DOHH2 (cell line): ENCODE measurements around the gene ACSL5.
"Not testable (repeated sequence)": the region's sequence is repeated elsewhere in the genome, so short reads cannot be mapped to it uniquely, and the experiment has no call there.

Experiments used
- H3F3A ChIP-seq: fragments of 200-600 bp; sonication (generic), shearing (Covaris generic); 2 replicates; pipeline ENCODE4 v1.6.0; 2016; ENCODE audit warnings: antibody characterized with exemption, mild to moderate bottlenecking; ENCODE audit not compliant: control insufficient read depth, insufficient read depth
- H3K27ac ChIP-seq: fragments of 200-600 bp; sonication (generic); 2 replicates; pipeline ENCODE4 v1.5.1; 2014; ENCODE audit warnings: low read depth, mild to moderate bottlenecking, low read length, moderate library complexity
- H3K27me3 ChIP-seq: fragments of 200-600 bp; sonication (generic); 2 replicates; pipeline ENCODE4 v1.6.1; 2014; ENCODE audit warnings: mild to moderate bottlenecking, low read length, mixed read lengths; ENCODE audit not compliant: control insufficient read depth
- H3K36me3 ChIP-seq: fragments of 200-600 bp; sonication (generic); 2 replicates; pipeline ENCODE4 v1.6.1; 2014; ENCODE audit warnings: mild to moderate bottlenecking, low read length, moderate library complexity, mixed read lengths; ENCODE audit not compliant: control insufficient read depth
- H3K4me1 ChIP-seq: fragments of 200-600 bp; sonication (generic); 2 replicates; pipeline ENCODE4 v1.6.1; 2014; ENCODE audit warnings: mild to moderate bottlenecking, low read length, mixed read lengths; ENCODE audit not compliant: control insufficient read depth
- H3K4me2 ChIP-seq: fragments of 200-600 bp; sonication (generic); 2 replicates; pipeline ENCODE4 v1.6.0; 2014; ENCODE audit warnings: mild to moderate bottlenecking, low read length, moderate library complexity
- H3K4me3 ChIP-seq: fragments of 200-600 bp; sonication (generic); 2 replicates; pipeline ENCODE4 v1.5.1; 2014; ENCODE audit warnings: mild to moderate bottlenecking, low read length, mixed read lengths
- H3K79me2 ChIP-seq: fragments of 200-600 bp; sonication (generic); 2 replicates; pipeline ENCODE4 v1.6.1; 2014; ENCODE audit warnings: mild to moderate bottlenecking, low read length, mixed read lengths; ENCODE audit not compliant: control insufficient read depth
- H3K9me2 ChIP-seq: fragments of 200-600 bp; sonication (generic); replicated peaks from 2 replicates; pipeline ENCODE4 v1.6.1; 2014; ENCODE audit warnings: mild to moderate bottlenecking, low read length, mixed read lengths; ENCODE audit not compliant: control insufficient read depth
- H3K9me3 ChIP-seq: fragments of 200-600 bp; sonication (generic); 2 replicates; pipeline ENCODE4 v1.6.1; 2014; ENCODE audit warnings: antibody characterized with exemption, low read length, mixed read lengths; ENCODE audit not compliant: control insufficient read depth, insufficient read depth
- H4K20me1 ChIP-seq: fragments of 200-600 bp; sonication (generic); 2 replicates; pipeline ENCODE4 v1.6.0; 2014; ENCODE audit warnings: low read depth, mild to moderate bottlenecking, antibody characterized with exemption, low read length, moderate library complexity; ENCODE audit not compliant: control insufficient read depth, insufficient read depth
- CTCF ChIP-seq: fragments of 200-600 bp; sonication (generic); IDR thresholded peaks from one replicate; pipeline ENCODE4 v1.5.1; 2014; ENCODE audit warnings: antibody characterized with exemption, mild to moderate bottlenecking, low read depth, low read length; ENCODE audit not compliant: poor library complexity, severe bottlenecking
- EZH2phosphoT487 ChIP-seq: fragments of 200-600 bp; sonication (generic); IDR thresholded peaks from 2 replicates; pipeline ENCODE4 v1.6.1; 2017; ENCODE audit warnings: borderline replicate concordance, mild to moderate bottlenecking, antibody characterized with exemption, low read length, moderate library complexity, mixed read lengths

Gene ACSL5

GRCh38 chr10:112384141-112384540 lies 10.2 kb downstream of the ACSL5 start:
- Histone ChIP-seq H3K4me2 (no peak overlapping the region), H3K9me3 (no peaks in the 10 kb centered on the region), H3K4me1 (peaks cover 3% of the 10 kb centered on the region), H3K36me3 (peaks cover 5% of the 10 kb centered on the region; the same call in 1 of the 2 replicates), H3K27ac (no peak overlapping the region), H3K9me2 (no peaks in the 10 kb centered on the region), H3F3A (no peaks in the 10 kb centered on the region), H4K20me1 (no peaks in the 10 kb centered on the region), H3K79me2 (peaks cover 18% of the 10 kb centered on the region), H3K4me3 (no peak overlapping the region), H3K27me3 (no peaks in the 10 kb centered on the region)
- TF ChIP-seq CTCF (no peak), EZH2phosphoT487 (no peak)

- H4K20me1 ChIP-seq = no peaks in the 10 kb centered on the region
- H3F3A ChIP-seq = no peaks in the 10 kb centered on the region
- no peak overlapping the region for H3K4me2 ChIP-seq
- no peaks in the 10 kb centered on the region for H3K27me3 ChIP-seq
- no peaks in the 10 kb centered on the region for H3K9me3 ChIP-seq
- peaks cover 16% of the 10 kb centered on the region for H3K79me2 ChIP-seq
- H3K27ac ChIP-seq = no peak overlapping the region
- peaks cover 9% of the 10 kb centered on the region for H3K4me1 ChIP-seq
- peaks cover 5% of the 10 kb centered on the region; the same call in 1 of the 2 replicates for H3K36me3 ChIP-seq
- no peaks in the 10 kb centered on the region for H3K9me2 ChIP-seq
- no peak overlapping the region for H3K4me3 ChIP-seq
- no peak for TF ChIP-seq CTCF
Measured at GRCh38 chr10:112385201-112385600, 11.3 kb downstream of the ACSL5 start.

GRCh38 chr10:112388056-112388455 lies 14.1 kb downstream of the ACSL5 start:
- not testable (repeated sequence) for H3F3A ChIP-seq, H3K9me3 ChIP-seq, H3K4me3 ChIP-seq, H3K4me1 ChIP-seq, H3K27ac ChIP-seq, H3K9me2 ChIP-seq, H3K27me3 ChIP-seq, H4K20me1 ChIP-seq, H3K36me3 ChIP-seq, H3K4me2 ChIP-seq
- peaks cover 18% of the 10 kb centered on the region; the same call in 1 of the 2 replicates for H3K79me2 ChIP-seq

GRCh38 chr10:112388548-112388947 lies 14.6 kb downstream of the ACSL5 start:
- H3K27ac ChIP-seq = no peak overlapping the region
- TF ChIP-seq EZH2phosphoT487 = no peak
- H3K4me1 ChIP-seq = peaks cover 9% of the 10 kb centered on the region
- H3F3A ChIP-seq = no peaks in the 10 kb centered on the region
- H3K9me2 ChIP-seq = no peaks in the 10 kb centered on the region
- H3K36me3 ChIP-seq = no peaks in the 10 kb centered on the region
- no peaks in the 10 kb centered on the region for H4K20me1 ChIP-seq
- H3K4me3 ChIP-seq = no peak overlapping the region
- peaks cover 18% of the 10 kb centered on the region; the same call in 1 of the 2 replicates for H3K79me2 ChIP-seq
- no peaks in the 10 kb centered on the region for H3K9me3 ChIP-seq
- no peak overlapping the region for H3K4me2 ChIP-seq
- H3K27me3 ChIP-seq = no peaks in the 10 kb centered on the region
